HG03457 (cell line): ENCODE measurements around the gene SCGB2A2.

ENCODE experiments used
- ATAC-seq: cut with Tn5 transposase; IDR thresholded peaks from one replicate; pipeline ENCODE4 v1.9.1; 2021; ENCODE audit warnings: moderate number of reproducible peaks; ENCODE audit not compliant: unreplicated experiment

Gene SCGB2A2

GRCh38 chr11:62298975-62299374, 29.0 kb downstream of the SCGB2A2 start, which contains the start of gene SCGB1D4:
SCGB1D4 (minus strand) TSS chr11:62299075; CDS start chr11:62299010, 65 bp downstream.
- ATAC-seq, result no peak

- no peak for ATAC-seq
These were observed 36.3 kb downstream of the SCGB2A2 start for GRCh38 chr11:62306227-62306626.

- no peak for ATAC-seq
These were observed 38.0 kb downstream of the SCGB2A2 start for GRCh38 chr11:62307950-62308349.

- no peak for ATAC-seq
These were observed 40.0 kb downstream of the SCGB2A2 start for GRCh38 chr11:62309991-62310390.

- ATAC-seq, result no peak
These were observed 45.5 kb downstream of the SCGB2A2 start for GRCh38 chr11:62315431-62315830.

GRCh38 chr11:62322524-62322923, 52.6 kb downstream of the SCGB2A2 start:
- no peak for ATAC-seq
